ENCODE measurements around the gene XPNPEP1. TPM values are rescaled to one million over a fixed set of nuclear protein-coding genes. Genes with fewer than 3 reads are reported as not detected.
"Not testable (repeated sequence)": the region's sequence is repeated elsewhere in the genome, so short reads cannot be mapped to it uniquely, and the experiment has no call there.

Gene XPNPEP1
- total RNA-seq, 2 donors from 2014 or later: 77.9 to 118 TPM

- ATAC-seq: peak; percentile 19 to 23
- DNase-seq (ENCODE audit: low spot score in 2 of 2): no peak
- no peaks in the 10 kb centered on the region for H3K36me3 Mint-ChIP-seq
- peak overlapping the region in 1 of 2 donors; percentile 52 for H3K27ac Mint-ChIP-seq
- no peaks in the 10 kb centered on the region for H3K9me3 Mint-ChIP-seq
Observed at GRCh38 chr10:109933984-109934565, 10.8 kb upstream of the XPNPEP1 start.

DNA sequence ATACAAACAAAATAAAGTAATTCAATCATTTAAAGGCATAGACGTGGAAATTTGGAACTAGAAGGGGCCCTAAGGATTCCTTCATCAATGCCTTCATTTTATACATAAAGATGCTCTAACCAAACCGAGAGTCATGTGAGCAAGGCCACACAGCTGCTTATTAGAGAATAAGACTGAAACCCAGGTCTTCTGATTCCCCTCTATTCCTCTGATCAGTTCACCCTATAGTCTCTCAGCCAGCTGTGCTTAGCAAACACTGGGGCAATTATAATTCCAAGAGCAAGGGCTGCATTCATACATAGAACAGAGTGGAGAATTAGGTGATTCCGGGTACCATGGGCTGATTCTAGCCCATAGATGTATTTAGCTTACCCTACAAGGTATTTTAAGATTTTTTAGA lies 9.7 kb upstream of the XPNPEP1 start:
- no peak overlapping the region for H3K27ac Mint-ChIP-seq
- H3K36me3 Mint-ChIP-seq: no peaks in the 10 kb centered on the region
- no peaks in the 10 kb centered on the region for H3K9me3 Mint-ChIP-seq
- DNase-seq (ENCODE audit: low spot score in 2 of 2): no peak
- ATAC-seq: no peak

DNA sequence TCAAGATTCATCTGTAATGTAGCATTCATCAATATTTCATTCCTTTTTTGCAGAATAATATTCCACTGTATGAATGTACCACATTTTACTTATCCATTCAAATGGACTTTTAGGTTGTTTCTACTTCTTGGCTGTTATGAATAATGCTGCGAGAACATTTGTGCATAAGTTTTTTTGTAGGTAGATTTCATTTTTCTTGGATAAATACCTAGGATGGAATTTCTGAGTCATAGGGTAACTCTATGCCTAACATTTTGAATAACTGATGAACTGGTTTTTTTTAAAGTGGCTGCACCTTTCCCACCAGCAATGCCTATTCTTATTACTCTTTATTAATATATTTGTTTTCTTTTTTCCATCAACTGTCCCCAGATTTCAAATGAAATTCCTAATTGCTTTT lies 9.1 kb upstream of the XPNPEP1 start:
- no peak for DNase-seq (ENCODE audit: low spot score in 2 of 2)
- Mint-ChIP-seq H3K27ac (no peak overlapping the region), H3K36me3 (no peaks in the 10 kb centered on the region)

DNA sequence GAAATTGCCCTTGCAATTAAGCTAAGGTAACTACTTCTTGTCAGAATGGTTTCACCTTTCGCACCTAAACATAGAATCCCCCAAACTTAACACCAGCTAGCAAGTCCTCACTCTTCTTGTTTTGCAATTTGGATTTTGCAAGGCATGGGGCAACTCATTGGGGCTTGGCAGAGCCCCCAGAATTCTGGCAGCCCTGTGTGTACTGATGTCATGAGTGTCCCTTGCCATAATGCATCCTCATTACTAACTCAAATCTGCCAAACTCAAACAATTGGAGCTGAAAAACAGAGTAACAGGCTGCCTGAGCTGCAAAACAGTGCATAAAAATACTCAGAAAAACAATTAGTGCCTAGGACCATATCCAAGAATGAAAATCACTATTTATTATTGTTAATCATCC lies 7.9 kb upstream of the XPNPEP1 start:
- Mint-ChIP-seq H3K27ac (no peak overlapping the region), H3K9me3 (no peaks in the 10 kb centered on the region), H3K36me3 (no peaks in the 10 kb centered on the region)
- no peak for ATAC-seq
- no peak for DNase-seq (ENCODE audit: low spot score in 2 of 2)

More for the DNA sequence above, 9.1 kb upstream of the XPNPEP1 start:
- H3K9me3 Mint-ChIP-seq: no peaks in the 10 kb centered on the region
- ATAC-seq: no peak

DNA sequence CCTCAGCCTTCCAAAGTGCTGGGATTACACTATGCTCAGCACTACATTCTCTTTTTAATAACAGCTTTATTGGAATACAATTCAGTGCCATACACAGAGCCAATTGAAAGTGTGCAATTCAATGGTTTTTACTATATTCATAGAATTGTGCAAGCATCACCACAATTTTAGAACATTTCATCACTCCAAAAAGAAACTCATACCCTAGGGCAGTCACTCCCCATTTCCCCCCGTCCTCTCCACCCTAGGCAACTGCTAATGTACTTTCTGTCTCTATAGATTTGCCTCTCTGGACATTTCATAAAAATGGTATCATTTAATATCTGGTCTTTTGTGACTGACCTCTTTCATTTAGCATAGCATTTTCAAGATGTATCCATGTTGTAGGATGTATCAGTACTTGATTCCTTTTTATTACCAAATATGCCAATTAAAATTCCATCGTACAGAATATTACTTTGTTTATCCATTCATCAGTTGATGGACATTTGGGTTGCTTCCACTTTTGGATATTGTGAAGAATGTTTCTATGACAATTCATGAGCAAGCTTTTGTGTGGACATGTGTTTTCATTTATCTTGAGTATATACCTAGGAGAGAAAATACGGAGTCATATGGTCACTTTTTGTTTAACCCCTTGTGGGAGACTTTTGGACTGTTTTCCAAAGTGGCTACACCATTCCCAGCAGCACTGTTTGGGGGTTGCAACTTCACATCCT lies 6.3 kb upstream of the XPNPEP1 start:
- H3K9me3 Mint-ChIP-seq: no peaks in the 10 kb centered on the region
- DNase-seq (ENCODE audit: low spot score in 2 of 2) (no peak), ATAC-seq (no peak)
- H3K27ac Mint-ChIP-seq: no peak overlapping the region
- no peaks in the 10 kb centered on the region for H3K36me3 Mint-ChIP-seq

GRCh38 chr10:109928475-109928891 lies 5.2 kb upstream of the XPNPEP1 start:
- DNase-seq (ENCODE audit: low spot score in 2 of 2): no peak
- no peaks in the 10 kb centered on the region for H3K9me3 Mint-ChIP-seq
- no peaks in the 10 kb centered on the region for H3K36me3 Mint-ChIP-seq
- no peak for ATAC-seq
- no peak overlapping the region for H3K27ac Mint-ChIP-seq

DNA sequence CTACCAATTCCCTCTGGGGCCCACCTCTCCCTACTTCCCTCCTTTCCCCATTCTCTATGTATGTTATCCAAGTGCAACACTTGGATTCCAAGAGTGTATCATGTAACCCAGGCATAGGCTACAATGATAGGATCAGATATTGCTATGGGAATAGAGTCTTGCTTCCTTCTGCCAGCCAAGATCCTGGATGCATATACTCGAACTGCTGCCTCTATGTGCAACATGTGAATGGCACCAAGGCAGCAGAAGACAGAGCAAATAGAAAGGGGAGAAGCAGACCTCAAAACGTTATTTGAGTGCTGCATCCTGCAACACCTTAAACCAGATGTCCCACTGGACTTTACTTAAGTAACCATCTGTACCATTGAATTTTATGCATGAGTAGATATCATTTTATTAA lies 3.5 kb upstream of the XPNPEP1 start:
- no peak for ATAC-seq
- Mint-ChIP-seq H3K36me3 (peaks cover 2 to 9% of the 10 kb centered on the region in 2 donors), H3K9me3 (no peaks in the 10 kb centered on the region), H3K27ac (no peak overlapping the region)
- no peak for DNase-seq (ENCODE audit: low spot score in 2 of 2)

DNA sequence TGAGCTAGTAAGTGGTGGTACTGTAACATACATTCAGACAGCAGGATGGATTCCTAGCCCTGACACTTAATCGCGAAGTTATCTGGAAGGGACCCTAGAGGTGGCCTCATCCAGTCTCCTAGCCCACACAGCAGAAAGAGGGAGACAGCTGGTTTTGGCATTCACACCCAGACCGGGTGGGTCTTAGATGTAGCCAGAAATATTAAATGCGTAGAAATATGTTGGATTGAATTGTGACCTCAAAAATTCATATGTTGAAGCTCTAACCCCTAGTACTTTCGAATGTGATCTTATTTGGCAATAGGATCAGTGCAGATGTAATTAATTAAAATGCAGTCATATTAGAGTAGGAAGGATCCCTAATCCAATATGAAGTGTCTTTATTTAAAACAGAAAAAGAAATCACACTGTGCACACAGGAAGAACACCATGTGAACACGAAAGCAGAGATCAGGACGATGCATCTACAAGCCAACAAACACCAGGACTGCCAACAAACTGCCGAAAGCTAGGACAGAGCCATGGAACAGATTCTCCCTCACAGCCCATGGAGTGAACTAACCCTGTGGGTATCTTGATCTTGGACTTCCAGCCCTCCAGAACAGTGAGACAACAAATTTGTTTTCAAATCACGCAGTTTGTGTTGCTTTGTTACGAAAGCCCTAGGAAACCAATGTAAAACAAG lies 2.9 kb upstream of the XPNPEP1 start:
- DNase-seq (ENCODE audit: low spot score in 2 of 2): no peak
- Mint-ChIP-seq H3K27ac (no peak overlapping the region), H3K9me3 (no peaks in the 10 kb centered on the region), H3K36me3 (peaks cover 8 to 14% of the 10 kb centered on the region in 2 donors)
- no peak for ATAC-seq

DNA sequence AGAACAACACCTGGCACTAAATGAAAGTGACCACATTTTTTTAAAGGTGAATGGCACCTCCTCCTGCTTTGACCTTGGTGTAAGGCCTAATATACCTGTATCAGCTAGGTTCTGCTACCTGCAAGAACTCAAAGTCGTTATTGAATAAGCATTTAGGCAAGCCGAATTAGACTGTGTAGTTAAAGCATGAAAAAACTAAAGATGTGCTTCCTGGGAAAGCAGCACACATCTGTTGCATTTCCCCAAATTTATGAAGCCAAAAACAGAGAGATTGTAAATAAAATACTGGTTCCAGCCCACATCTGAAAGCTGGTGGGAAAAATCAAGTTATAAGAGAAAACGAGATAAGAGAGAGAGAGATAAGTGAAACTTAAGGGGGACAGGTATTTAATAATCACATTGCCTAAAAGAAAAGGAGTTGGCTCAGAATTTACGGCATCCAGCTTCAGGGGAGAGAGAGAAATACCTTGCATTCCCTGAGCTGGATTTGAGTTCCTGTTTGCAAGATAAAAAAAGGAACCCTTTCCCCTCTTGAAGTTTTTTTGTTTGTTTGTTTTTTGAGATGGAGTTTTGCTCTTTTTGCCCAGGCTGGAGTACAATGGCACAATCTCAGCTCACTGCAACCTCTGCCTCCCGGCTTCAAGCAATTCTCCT lies 1.8 kb upstream of the XPNPEP1 start:
- ATAC-seq: no peak
- no peak for DNase-seq (ENCODE audit: low spot score in 2 of 2)
- H3K9me3 Mint-ChIP-seq: no peaks in the 10 kb centered on the region
- H3K36me3 Mint-ChIP-seq: peaks cover 15 to 18% of the 10 kb centered on the region in 2 donors
- H3K27ac Mint-ChIP-seq: peak overlapping the region in 1 of 2 donors; percentile 92

DNA sequence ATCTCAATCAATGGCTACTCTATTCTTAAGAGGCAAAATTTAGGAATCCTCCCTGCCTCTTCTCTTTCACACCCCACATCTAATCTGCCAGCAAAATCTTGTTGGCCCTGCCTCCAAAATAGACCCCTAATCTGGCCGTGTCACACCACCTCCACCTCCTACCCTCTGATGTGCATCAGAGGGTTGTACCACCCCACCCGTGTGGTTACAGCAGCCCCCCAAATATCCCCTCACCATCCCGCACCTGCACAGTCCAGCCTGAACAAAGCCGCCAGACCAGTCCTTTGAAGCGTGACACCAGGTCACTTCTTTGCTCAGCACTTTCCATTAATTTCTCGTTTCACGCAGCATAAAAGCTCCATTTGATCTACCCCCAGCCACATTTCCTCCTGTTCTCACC lies 776 bp upstream of the XPNPEP1 start:
- ATAC-seq: no peak
- Mint-ChIP-seq H3K36me3 (peaks cover 15 to 18% of the 10 kb centered on the region in 2 donors), H3K9me3 (no peaks in the 10 kb centered on the region), H3K27ac (peak overlapping the region; percentile 0 to 92)
- no peak for DNase-seq (ENCODE audit: low spot score in 2 of 2)

- ATAC-seq (no peak), DNase-seq (ENCODE audit: low spot score in 2 of 2) (no peak)
- Mint-ChIP-seq H3K27ac (peak overlapping the region; percentile 92 to 94), H3K9me3 (no peaks in the 10 kb centered on the region), H3K36me3 (peaks cover 15 to 29% of the 10 kb centered on the region in 2 donors)
Observed at GRCh38 chr10:109922358-109922975, 844 bp downstream of the XPNPEP1 start.

DNA sequence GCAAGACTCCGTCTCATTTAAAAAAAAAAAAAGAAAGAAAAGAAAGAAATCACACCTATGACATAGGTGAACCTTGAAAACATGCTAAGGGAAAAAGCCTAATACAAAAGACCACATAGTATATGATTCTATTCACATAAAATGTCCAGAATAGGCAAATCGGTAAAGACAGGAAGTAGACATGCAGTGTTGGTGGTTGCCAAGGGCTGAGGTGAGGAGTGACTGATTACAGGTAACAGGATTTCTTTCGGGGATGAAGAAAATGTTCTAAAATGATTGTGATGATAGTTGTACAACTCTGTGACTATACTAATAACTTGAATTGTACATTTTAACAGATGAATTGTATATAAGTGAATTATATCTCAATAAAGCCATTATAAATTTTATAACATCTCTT lies 3.3 kb downstream of the XPNPEP1 start:
- no peak for DNase-seq (ENCODE audit: low spot score in 2 of 2)
- H3K27ac Mint-ChIP-seq: peak overlapping the region in 1 of 2 donors; percentile 9
- peak in 1 of 2 donors; percentile 59 for ATAC-seq
- no peaks in the 10 kb centered on the region for H3K9me3 Mint-ChIP-seq
- peaks cover 15 to 46% of the 10 kb centered on the region in 2 donors for H3K36me3 Mint-ChIP-seq

DNA sequence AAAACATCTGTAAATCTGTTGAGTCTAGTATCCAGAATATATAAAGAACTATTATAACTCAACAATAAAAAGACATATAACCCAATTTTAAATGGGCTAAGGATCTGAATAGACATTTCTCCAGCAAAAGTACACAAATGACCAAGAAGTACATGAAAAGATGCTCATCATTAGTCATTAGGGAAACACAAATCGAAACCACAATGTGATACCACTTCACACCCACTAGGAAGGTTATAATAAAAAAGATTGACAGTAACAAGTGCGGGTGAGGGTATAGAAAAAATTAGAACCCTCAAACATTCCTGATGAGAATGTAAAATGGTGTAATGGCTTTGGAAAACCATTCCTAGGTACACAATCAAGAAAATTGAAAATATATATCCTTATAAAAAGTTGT lies 4.1 kb downstream of the XPNPEP1 start:
- DNase-seq (ENCODE audit: low spot score in 2 of 2) (no peak), ATAC-seq (peak in 1 of 2 donors; percentile 25)
- Mint-ChIP-seq H3K27ac (no peak overlapping the region), H3K9me3 (no peaks in the 10 kb centered on the region), H3K36me3 (peaks cover 15 to 51% of the 10 kb centered on the region in 2 donors)

- Mint-ChIP-seq H3K27ac (peak overlapping the region; percentile 62 to 83), H3K36me3 (peaks cover 15 to 51% of the 10 kb centered on the region in 2 donors)
- not testable (repeated sequence) for ATAC-seq; H3K9me3 Mint-ChIP-seq; DNase-seq (ENCODE audit: low spot score in 2 of 2)
Observed at GRCh38 chr10:109918707-109919106, 4.6 kb downstream of the XPNPEP1 start.

DNA sequence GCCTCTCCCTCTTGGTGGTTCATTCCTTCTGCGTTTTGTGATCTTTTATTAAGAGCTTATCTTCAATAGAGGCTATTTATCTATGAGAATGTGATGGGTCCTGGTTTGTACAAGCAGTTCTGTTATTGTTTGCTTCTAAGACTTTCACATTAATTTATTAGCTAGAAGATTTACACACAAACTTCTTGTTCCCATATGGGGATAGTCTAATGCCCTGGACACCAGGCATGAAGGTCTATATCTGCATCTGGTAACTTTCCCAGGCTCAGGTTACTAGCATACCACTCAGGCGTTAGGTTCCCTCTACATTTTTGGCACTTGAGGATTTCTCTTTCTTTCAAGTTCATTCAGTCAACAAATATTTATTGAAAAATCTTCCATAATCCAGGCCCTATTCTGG lies 7.7 kb downstream of the XPNPEP1 start:
- H3K27ac Mint-ChIP-seq: peak overlapping the region in 1 of 2 donors; percentile 50
- no peak for ATAC-seq
- H3K9me3 Mint-ChIP-seq: peaks cover 0 to 6% of the 10 kb centered on the region in 2 donors
- H3K36me3 Mint-ChIP-seq: peaks cover 18 to 60% of the 10 kb centered on the region in 2 donors
- no peak for DNase-seq (ENCODE audit: low spot score in 2 of 2)

- Mint-ChIP-seq H3K36me3 (peaks cover 21 to 59% of the 10 kb centered on the region in 2 donors), H3K27ac (peak overlapping the region; percentile 45 to 50), H3K9me3 (peaks cover 0 to 6% of the 10 kb centered on the region in 2 donors)
- peak in 1 of 2 donors; percentile 33 for DNase-seq (ENCODE audit: low spot score in 2 of 2)
- ATAC-seq: peak; percentile 91 to 95
Observed at GRCh38 chr10:109914966-109915365, 8.3 kb downstream of the XPNPEP1 start.

All from activated naive CD4-positive, alpha-beta T cell treated with anti-CD3 and anti-CD28 coated beads, Interleukin-2, amount 50 U/mL, for 72 hours (primary cell).